HL-60 (cell line): ENCODE data around the gene PTK7.
"Not testable (repeated sequence)": the region's sequence is repeated elsewhere in the genome, so short reads cannot be mapped to it uniquely, and the experiment has no call there.

Experiments
- DNase-seq, 2 experiments: peaks; one replicate each; pipeline ENCODE4 v3.0.0-alpha.2; 2010 to 2020; ENCODE audit warnings: low read depth in 1 of 2, low spot score in 1 of 2
- H3K27ac ChIP-seq: fragments of 250-450 bp; sonication (Bioruptor Pico); replicated peaks from 2 replicates; pipeline ENCODE4 v1.5.1; 2020; ENCODE audit warnings: mild to moderate bottlenecking, moderate library complexity
- H3K27me3 ChIP-seq: fragments of 250-450 bp; sonication (Bioruptor Pico); 2 replicates; pipeline ENCODE4 v1.5.1; 2021; ENCODE audit warnings: mild to moderate bottlenecking, moderate library complexity; ENCODE audit not compliant: insufficient read depth, poor library complexity, severe bottlenecking
- H3K4me3 ChIP-seq: replicated peaks from 2 replicates; pipeline ENCODE4 v1.5.1; 2011; ENCODE audit warnings: mild to moderate bottlenecking, control low read depth, low read length; ENCODE audit not compliant: insufficient read depth
- GABPA ChIP-seq: IDR thresholded peaks from 2 replicates; pipeline ENCODE4 v1.6.1; 2012; ENCODE audit warnings: low read depth
- POLR2AphosphoS5 ChIP-seq: IDR thresholded peaks from 2 replicates; pipeline ENCODE4 v1.6.1; 2012; ENCODE audit warnings: low read depth
- SPI1 ChIP-seq: IDR thresholded peaks from 2 replicates; pipeline ENCODE4 v1.6.1; 2012; ENCODE audit warnings: low read depth, mild to moderate bottlenecking, borderline replicate concordance
- TF ChIP-seq, protein P1 (sequence below): IDR thresholded peaks from one replicate; pipeline ENCODE4 v1.5.1; 2011; ENCODE audit warnings: low read length, control low read depth, inconsistent platforms; ENCODE audit not compliant: insufficient read depth
- TF ChIP-seq, protein P2 (sequence below): IDR thresholded peaks from 2 replicates; pipeline ENCODE4 v1.6.1; 2012; ENCODE audit warnings: low read depth; ENCODE audit not compliant: insufficient replicate concordance

The PTK7 gene

DNA sequence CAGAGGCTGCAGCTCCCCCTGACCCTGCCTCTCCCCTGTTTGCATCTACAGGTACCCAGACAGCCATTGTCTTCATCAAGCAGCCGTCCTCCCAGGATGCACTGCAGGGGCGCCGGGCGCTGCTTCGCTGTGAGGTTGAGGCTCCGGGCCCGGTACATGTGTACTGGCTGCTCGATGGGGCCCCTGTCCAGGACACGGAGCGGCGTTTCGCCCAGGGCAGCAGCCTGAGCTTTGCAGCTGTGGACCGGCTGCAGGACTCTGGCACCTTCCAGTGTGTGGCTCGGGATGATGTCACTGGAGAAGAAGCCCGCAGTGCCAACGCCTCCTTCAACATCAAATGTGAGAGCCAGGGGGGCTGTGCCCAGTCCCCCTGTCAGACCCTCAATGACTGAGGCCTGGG is 52.8 kb downstream of the PTK7 start:
- Histone ChIP-seq H3K27ac (no peak overlapping the region), H3K27me3 (no peaks in the 10 kb centered on the region)

DNA sequence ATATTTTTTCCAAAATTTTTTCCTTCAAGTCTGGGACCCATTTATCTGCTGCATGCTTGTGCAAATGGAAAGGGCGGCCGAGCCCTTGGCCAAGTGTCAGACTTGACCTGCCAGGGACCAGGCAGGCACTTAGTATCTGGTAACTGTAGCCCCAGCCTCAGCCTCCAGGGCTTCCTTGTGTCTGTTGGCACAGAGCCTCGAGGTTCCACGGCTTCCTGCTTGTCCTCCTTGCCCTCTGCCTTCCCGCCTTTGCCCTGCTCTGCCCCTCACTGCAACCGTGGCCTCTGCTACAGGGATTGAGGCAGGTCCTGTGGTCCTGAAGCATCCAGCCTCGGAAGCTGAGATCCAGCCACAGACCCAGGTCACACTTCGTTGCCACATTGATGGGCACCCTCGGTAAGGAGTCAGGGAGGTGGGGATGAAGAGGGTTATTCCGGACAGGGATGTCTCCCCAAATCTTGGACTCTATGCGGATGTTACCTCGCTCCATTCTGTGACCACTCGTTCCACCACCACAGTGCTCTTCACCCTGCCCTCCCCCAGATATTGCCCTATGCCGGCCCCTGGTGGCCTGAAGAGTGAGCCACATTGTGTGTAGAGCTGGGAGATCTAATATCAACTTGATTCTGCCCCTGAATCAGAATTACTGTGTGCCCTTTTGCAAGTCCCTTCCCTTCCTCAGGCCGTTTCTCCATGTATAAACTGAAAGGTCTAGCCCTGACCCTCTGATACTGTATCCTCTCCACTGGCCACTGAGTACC is 53.5 kb downstream of the PTK7 start:
- Histone ChIP-seq H3K4me3 (no peak overlapping the region), H3K27ac (no peak overlapping the region), H3K27me3 (no peaks in the 10 kb centered on the region)
- peak in 1 of 2 experiments; percentile 20 for DNase-seq
- TF ChIP-seq POLR2AphosphoS5 = no peak
- TF ChIP-seq, protein P1, sequence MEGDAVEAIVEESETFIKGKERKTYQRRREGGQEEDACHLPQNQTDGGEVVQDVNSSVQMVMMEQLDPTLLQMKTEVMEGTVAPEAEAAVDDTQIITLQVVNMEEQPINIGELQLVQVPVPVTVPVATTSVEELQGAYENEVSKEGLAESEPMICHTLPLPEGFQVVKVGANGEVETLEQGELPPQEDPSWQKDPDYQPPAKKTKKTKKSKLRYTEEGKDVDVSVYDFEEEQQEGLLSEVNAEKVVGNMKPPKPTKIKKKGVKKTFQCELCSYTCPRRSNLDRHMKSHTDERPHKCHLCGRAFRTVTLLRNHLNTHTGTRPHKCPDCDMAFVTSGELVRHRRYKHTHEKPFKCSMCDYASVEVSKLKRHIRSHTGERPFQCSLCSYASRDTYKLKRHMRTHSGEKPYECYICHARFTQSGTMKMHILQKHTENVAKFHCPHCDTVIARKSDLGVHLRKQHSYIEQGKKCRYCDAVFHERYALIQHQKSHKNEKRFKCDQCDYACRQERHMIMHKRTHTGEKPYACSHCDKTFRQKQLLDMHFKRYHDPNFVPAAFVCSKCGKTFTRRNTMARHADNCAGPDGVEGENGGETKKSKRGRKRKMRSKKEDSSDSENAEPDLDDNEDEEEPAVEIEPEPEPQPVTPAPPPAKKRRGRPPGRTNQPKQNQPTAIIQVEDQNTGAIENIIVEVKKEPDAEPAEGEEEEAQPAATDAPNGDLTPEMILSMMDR = peak; percentile 62

More for the DNA sequence above, 52.8 kb downstream of the PTK7 start:
- DNase-seq = no peak
- TF ChIP-seq, protein P1 = no peak
- no peak for TF ChIP-seq POLR2AphosphoS5
- TF ChIP-seq, protein P2, sequence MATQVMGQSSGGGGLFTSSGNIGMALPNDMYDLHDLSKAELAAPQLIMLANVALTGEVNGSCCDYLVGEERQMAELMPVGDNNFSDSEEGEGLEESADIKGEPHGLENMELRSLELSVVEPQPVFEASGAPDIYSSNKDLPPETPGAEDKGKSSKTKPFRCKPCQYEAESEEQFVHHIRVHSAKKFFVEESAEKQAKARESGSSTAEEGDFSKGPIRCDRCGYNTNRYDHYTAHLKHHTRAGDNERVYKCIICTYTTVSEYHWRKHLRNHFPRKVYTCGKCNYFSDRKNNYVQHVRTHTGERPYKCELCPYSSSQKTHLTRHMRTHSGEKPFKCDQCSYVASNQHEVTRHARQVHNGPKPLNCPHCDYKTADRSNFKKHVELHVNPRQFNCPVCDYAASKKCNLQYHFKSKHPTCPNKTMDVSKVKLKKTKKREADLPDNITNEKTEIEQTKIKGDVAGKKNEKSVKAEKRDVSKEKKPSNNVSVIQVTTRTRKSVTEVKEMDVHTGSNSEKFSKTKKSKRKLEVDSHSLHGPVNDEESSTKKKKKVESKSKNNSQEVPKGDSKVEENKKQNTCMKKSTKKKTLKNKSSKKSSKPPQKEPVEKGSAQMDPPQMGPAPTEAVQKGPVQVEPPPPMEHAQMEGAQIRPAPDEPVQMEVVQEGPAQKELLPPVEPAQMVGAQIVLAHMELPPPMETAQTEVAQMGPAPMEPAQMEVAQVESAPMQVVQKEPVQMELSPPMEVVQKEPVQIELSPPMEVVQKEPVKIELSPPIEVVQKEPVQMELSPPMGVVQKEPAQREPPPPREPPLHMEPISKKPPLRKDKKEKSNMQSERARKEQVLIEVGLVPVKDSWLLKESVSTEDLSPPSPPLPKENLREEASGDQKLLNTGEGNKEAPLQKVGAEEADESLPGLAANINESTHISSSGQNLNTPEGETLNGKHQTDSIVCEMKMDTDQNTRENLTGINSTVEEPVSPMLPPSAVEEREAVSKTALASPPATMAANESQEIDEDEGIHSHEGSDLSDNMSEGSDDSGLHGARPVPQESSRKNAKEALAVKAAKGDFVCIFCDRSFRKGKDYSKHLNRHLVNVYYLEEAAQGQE = no peak
- no peak for TF ChIP-seq GABPA
- no peak for TF ChIP-seq SPI1
- no peak overlapping the region for H3K4me3 ChIP-seq

DNA sequence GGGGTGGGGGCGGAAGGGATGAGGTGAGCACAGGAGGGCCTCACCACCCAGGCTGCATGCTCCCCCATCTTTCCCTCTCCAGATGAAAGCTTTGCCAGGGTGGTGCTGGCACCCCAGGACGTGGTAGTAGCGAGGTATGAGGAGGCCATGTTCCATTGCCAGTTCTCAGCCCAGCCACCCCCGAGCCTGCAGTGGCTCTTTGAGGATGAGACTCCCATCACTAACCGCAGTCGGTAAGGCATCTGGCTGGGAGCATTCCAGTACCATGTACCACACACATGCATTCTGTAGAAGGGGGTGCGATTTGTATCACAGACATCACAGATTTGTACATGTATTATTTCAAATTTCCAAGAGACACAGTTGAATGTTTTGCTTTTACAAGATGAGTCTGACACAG is 54.3 kb downstream of the PTK7 start:
- no peak overlapping the region for H3K27ac ChIP-seq
- H3K27me3 ChIP-seq = no peaks in the 10 kb centered on the region
- TF ChIP-seq, protein P2 = no peak
- TF ChIP-seq GABPA = no peak
- TF ChIP-seq, protein P1 = no peak
- TF ChIP-seq SPI1 = no peak
- no peak for TF ChIP-seq POLR2AphosphoS5
- H3K4me3 ChIP-seq = no peak overlapping the region
- no peak for DNase-seq

DNA sequence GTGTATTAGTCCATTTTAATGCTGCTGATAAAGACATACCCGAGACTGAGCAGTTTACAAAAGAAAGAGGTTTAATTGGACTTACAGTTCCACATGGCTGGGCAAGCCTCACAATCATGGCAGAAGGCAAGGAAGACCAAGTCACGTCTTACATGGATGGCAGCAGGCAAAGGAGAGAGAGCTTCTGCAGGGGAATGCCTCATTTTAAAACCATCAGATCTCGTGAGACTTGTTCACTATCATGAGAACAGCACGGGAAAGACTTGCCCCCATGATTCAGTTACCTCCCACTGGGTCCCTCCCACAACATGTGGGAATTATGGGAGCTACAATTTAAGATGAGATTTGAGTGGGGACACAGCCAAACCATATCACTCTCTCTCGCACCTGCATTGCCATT is 55.3 kb downstream of the PTK7 start:
- H3K27ac ChIP-seq, H3K4me3 ChIP-seq, DNase-seq, H3K27me3 ChIP-seq: not testable (repeated sequence)
